ENCODE measurements around the gene SCRN3.
"Not testable (repeated sequence)": the region's sequence is repeated elsewhere in the genome, so short reads cannot be mapped to it uniquely, and the experiment has no call there.

The SCRN3 gene

GRCh38 chr2:174368691-174369090 lies 26.8 kb upstream of the SCRN3 start:
- Histone ChIP-seq H3K27me3 (ENCODE audit: control insufficient read depth, insufficient read depth, low read length) (no peaks in the 10 kb centered on the region), H3K9me3 (ENCODE audit: control insufficient read depth, insufficient read depth, low read length) (peaks cover 2% of the 10 kb centered on the region; the same call in 1 of the 2 replicates), H3K27ac (ENCODE audit: low read length) (no peak overlapping the region), H3K36me3 (ENCODE audit: control insufficient read depth, insufficient read depth, low read length) (no peaks in the 10 kb centered on the region), H3K4me3 (ENCODE audit: low read length) (no peak overlapping the region), H3K4me1 (ENCODE audit: control insufficient read depth, insufficient read depth, low read length) (no peaks in the 10 kb centered on the region)
- no peak for DNase-seq (ENCODE audit: low read depth, low spot score)
- no CpG with 5 or more reads among the region's 1 CpG for WGBS (ENCODE audit: insufficient coverage, insufficient read length)

- Histone ChIP-seq H3K36me3 (ENCODE audit: control insufficient read depth, insufficient read depth, low read length) (peaks cover 2% of the 10 kb centered on the region; the same call in 1 of the 2 replicates), H3K4me1 (ENCODE audit: control insufficient read depth, insufficient read depth, low read length) (no peaks in the 10 kb centered on the region), H3K4me3 (ENCODE audit: low read length) (no peak overlapping the region), H3K27me3 (ENCODE audit: control insufficient read depth, insufficient read depth, low read length) (no peaks in the 10 kb centered on the region), H3K27ac (ENCODE audit: low read length) (no peak overlapping the region), H3K9me3 (ENCODE audit: control insufficient read depth, insufficient read depth, low read length) (no peaks in the 10 kb centered on the region)
- DNase-seq (ENCODE audit: low read depth, low spot score): no peak
- WGBS (ENCODE audit: insufficient coverage, insufficient read length): no CpG with 5 or more reads among the region's 2 CpGs
Measured at GRCh38 chr2:174376967-174377366, 18.6 kb upstream of the SCRN3 start.

GRCh38 chr2:174383796-174384195 lies 11.7 kb upstream of the SCRN3 start:
- no peak overlapping the region for H3K27ac ChIP-seq (ENCODE audit: low read length)
- H3K36me3 ChIP-seq (ENCODE audit: control insufficient read depth, insufficient read depth, low read length): peaks cover under 1% of the 10 kb centered on the region; the same call in 1 of the 2 replicates
- no CpG with 5 or more reads among the region's 1 CpG for WGBS (ENCODE audit: insufficient coverage, insufficient read length)
- H3K4me3 ChIP-seq (ENCODE audit: low read length): no peak overlapping the region
- no peaks in the 10 kb centered on the region for H3K4me1 ChIP-seq (ENCODE audit: control insufficient read depth, insufficient read depth, low read length)
- H3K9me3 ChIP-seq (ENCODE audit: control insufficient read depth, insufficient read depth, low read length): no peaks in the 10 kb centered on the region
- H3K27me3 ChIP-seq (ENCODE audit: control insufficient read depth, insufficient read depth, low read length): no peaks in the 10 kb centered on the region
- no peak for DNase-seq (ENCODE audit: low read depth, low spot score)

GRCh38 chr2:174385201-174385600 lies 10.3 kb upstream of the SCRN3 start:
- no peak overlapping the region for H3K27ac ChIP-seq (ENCODE audit: low read length)
- H3K9me3 ChIP-seq (ENCODE audit: control insufficient read depth, insufficient read depth, low read length): no peaks in the 10 kb centered on the region
- no peaks in the 10 kb centered on the region for H3K36me3 ChIP-seq (ENCODE audit: control insufficient read depth, insufficient read depth, low read length)
- no peak for DNase-seq (ENCODE audit: low read depth, low spot score)
- WGBS (ENCODE audit: insufficient coverage, insufficient read length): no CpG with 5 or more reads among the region's 3 CpGs
- no peak overlapping the region for H3K4me3 ChIP-seq (ENCODE audit: low read length)
- H3K27me3 ChIP-seq (ENCODE audit: control insufficient read depth, insufficient read depth, low read length): no peaks in the 10 kb centered on the region
- H3K4me1 ChIP-seq (ENCODE audit: control insufficient read depth, insufficient read depth, low read length): no peaks in the 10 kb centered on the region

- H3K4me1 ChIP-seq (ENCODE audit: control insufficient read depth, insufficient read depth, low read length); H3K9me3 ChIP-seq (ENCODE audit: control insufficient read depth, insufficient read depth, low read length); H3K36me3 ChIP-seq (ENCODE audit: control insufficient read depth, insufficient read depth, low read length); H3K27me3 ChIP-seq (ENCODE audit: control insufficient read depth, insufficient read depth, low read length); DNase-seq (ENCODE audit: low read depth, low spot score); H3K27ac ChIP-seq (ENCODE audit: low read length); H3K4me3 ChIP-seq (ENCODE audit: low read length): not testable (repeated sequence)
- no CpG with 5 or more reads among the region's 3 CpGs for WGBS (ENCODE audit: insufficient coverage, insufficient read length)
Measured at GRCh38 chr2:174388706-174389105, 6.8 kb upstream of the SCRN3 start.

GRCh38 chr2:174389542-174389941 lies 6.0 kb upstream of the SCRN3 start:
- WGBS (ENCODE audit: insufficient coverage, insufficient read length): no CpG with 5 or more reads among the region's 6 CpGs
- no peaks in the 10 kb centered on the region for H3K4me1 ChIP-seq (ENCODE audit: control insufficient read depth, insufficient read depth, low read length)
- no peaks in the 10 kb centered on the region for H3K36me3 ChIP-seq (ENCODE audit: control insufficient read depth, insufficient read depth, low read length)

GRCh38 chr2:174390303-174390702 lies 5.2 kb upstream of the SCRN3 start:
- H3K4me3 ChIP-seq (ENCODE audit: low read length); H3K27me3 ChIP-seq (ENCODE audit: control insufficient read depth, insufficient read depth, low read length); DNase-seq (ENCODE audit: low read depth, low spot score); H3K9me3 ChIP-seq (ENCODE audit: control insufficient read depth, insufficient read depth, low read length); H3K4me1 ChIP-seq (ENCODE audit: control insufficient read depth, insufficient read depth, low read length); H3K27ac ChIP-seq (ENCODE audit: low read length); H3K36me3 ChIP-seq (ENCODE audit: control insufficient read depth, insufficient read depth, low read length): not testable (repeated sequence)
- WGBS (ENCODE audit: insufficient coverage, insufficient read length): no CpG with 5 or more reads among the region's 3 CpGs

More at GRCh38 chr2:174389542-174389941, 6.0 kb upstream of the SCRN3 start:
- Histone ChIP-seq H3K4me3 (ENCODE audit: low read length) (no peak overlapping the region), H3K27ac (ENCODE audit: low read length) (no peak overlapping the region), H3K27me3 (ENCODE audit: control insufficient read depth, insufficient read depth, low read length) (no peaks in the 10 kb centered on the region), H3K9me3 (ENCODE audit: control insufficient read depth, insufficient read depth, low read length) (no peaks in the 10 kb centered on the region)
- no peak for DNase-seq (ENCODE audit: low read depth, low spot score)

- Histone ChIP-seq H3K27ac (ENCODE audit: low read length) (no peak overlapping the region), H3K9me3 (ENCODE audit: control insufficient read depth, insufficient read depth, low read length) (no peaks in the 10 kb centered on the region), H3K4me1 (ENCODE audit: control insufficient read depth, insufficient read depth, low read length) (no peaks in the 10 kb centered on the region), H3K27me3 (ENCODE audit: control insufficient read depth, insufficient read depth, low read length) (no peaks in the 10 kb centered on the region), H3K4me3 (ENCODE audit: low read length) (no peak overlapping the region), H3K36me3 (ENCODE audit: control insufficient read depth, insufficient read depth, low read length) (no peaks in the 10 kb centered on the region)
- no peak for DNase-seq (ENCODE audit: low read depth, low spot score)
Measured at GRCh38 chr2:174392706-174393105, 2.8 kb upstream of the SCRN3 start.

GRCh38 chr2:174395969-174396630 lies 570 bp downstream of the SCRN3 start:
- H3K4me3 ChIP-seq (ENCODE audit: low read length): peak overlapping the region; percentile 80; the same call in 1 of the 2 replicates
- no CpG with 5 or more reads among the region's 27 CpGs for WGBS (ENCODE audit: insufficient coverage, insufficient read length)
- no peaks in the 10 kb centered on the region for H3K9me3 ChIP-seq (ENCODE audit: control insufficient read depth, insufficient read depth, low read length)
- DNase-seq (ENCODE audit: low read depth, low spot score): no peak
- H3K27ac ChIP-seq (ENCODE audit: low read length): no peak overlapping the region
- no peaks in the 10 kb centered on the region for H3K36me3 ChIP-seq (ENCODE audit: control insufficient read depth, insufficient read depth, low read length)
- no peaks in the 10 kb centered on the region for H3K4me1 ChIP-seq (ENCODE audit: control insufficient read depth, insufficient read depth, low read length)
- H3K27me3 ChIP-seq (ENCODE audit: control insufficient read depth, insufficient read depth, low read length): no peaks in the 10 kb centered on the region

- DNase-seq (ENCODE audit: low read depth, low spot score): no peak
- no CpG with 5 or more reads among the region's 3 CpGs for WGBS (ENCODE audit: insufficient coverage, insufficient read length)
Measured at GRCh38 chr2:174397773-174398172, 2.2 kb downstream of the SCRN3 start.

GRCh38 chr2:174399171-174399570 lies 3.6 kb downstream of the SCRN3 start:
- Histone ChIP-seq H3K27me3 (ENCODE audit: control insufficient read depth, insufficient read depth, low read length) (no peaks in the 10 kb centered on the region), H3K4me1 (ENCODE audit: control insufficient read depth, insufficient read depth, low read length) (no peaks in the 10 kb centered on the region), H3K27ac (ENCODE audit: low read length) (no peak overlapping the region), H3K9me3 (ENCODE audit: control insufficient read depth, insufficient read depth, low read length) (no peaks in the 10 kb centered on the region), H3K36me3 (ENCODE audit: control insufficient read depth, insufficient read depth, low read length) (no peaks in the 10 kb centered on the region), H3K4me3 (ENCODE audit: low read length) (no peak overlapping the region)
- no peak for DNase-seq (ENCODE audit: low read depth, low spot score)
- WGBS (ENCODE audit: insufficient coverage, insufficient read length): no CpG with 5 or more reads among the region's 1 CpG

More at GRCh38 chr2:174397773-174398172, 2.2 kb downstream of the SCRN3 start:
- Histone ChIP-seq H3K4me3 (ENCODE audit: low read length) (no peak overlapping the region), H3K4me1 (ENCODE audit: control insufficient read depth, insufficient read depth, low read length) (no peaks in the 10 kb centered on the region), H3K36me3 (ENCODE audit: control insufficient read depth, insufficient read depth, low read length) (no peaks in the 10 kb centered on the region), H3K9me3 (ENCODE audit: control insufficient read depth, insufficient read depth, low read length) (no peaks in the 10 kb centered on the region), H3K27me3 (ENCODE audit: control insufficient read depth, insufficient read depth, low read length) (no peaks in the 10 kb centered on the region), H3K27ac (ENCODE audit: low read length) (no peak overlapping the region)
